ENCODE measurements around the gene HNRNPA0.
"Not testable (repeated sequence)": the region's sequence is repeated elsewhere in the genome, so short reads cannot be mapped to it uniquely, and the experiment has no call there.

HNRNPA0 gene

DNA sequence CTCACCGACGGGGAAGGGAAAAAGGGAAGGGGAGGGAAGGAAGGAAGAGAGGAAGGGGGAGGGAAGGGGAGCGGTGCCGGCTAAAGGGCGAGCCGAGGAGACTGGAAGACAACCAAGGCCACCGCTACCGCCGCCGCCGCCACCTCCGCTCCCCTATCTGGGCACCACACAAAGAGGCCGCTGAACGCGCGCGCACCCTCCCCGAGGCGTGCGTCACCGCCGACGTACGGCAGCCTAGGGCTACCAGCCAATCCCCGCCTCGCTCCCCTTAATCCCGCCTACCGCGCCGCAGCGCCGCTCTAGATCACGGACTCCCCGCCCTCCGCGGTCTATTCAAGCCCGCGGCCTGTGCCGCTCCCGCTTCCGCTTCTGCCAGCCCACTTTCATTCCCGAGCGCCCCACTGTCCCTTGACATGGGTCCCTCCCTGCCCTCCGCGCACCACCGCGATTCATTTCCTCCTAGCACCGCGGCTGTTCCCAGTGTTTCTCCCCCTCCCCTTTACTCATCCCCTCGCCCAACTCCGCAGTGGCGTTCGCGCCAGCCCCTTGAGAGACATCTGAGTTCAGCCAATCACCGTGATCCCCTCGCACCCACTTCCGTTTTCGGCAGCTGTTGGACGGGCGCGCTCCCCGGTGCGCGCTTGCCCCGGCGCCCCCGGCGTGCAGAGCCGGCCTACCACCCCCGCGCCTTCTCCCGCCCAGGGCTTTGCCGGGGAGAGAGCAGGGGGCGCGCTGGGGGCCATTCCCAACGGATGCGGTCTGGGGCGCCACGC is at the start of gene HNRNPA0:
Gene HNRNPA0 (minus strand): TSS at position 176 of the 773 bp plus-strand sequence. CDS start 297 bp downstream, outside the sequence.
- DNase-seq, result peak; percentile 96

DNA sequence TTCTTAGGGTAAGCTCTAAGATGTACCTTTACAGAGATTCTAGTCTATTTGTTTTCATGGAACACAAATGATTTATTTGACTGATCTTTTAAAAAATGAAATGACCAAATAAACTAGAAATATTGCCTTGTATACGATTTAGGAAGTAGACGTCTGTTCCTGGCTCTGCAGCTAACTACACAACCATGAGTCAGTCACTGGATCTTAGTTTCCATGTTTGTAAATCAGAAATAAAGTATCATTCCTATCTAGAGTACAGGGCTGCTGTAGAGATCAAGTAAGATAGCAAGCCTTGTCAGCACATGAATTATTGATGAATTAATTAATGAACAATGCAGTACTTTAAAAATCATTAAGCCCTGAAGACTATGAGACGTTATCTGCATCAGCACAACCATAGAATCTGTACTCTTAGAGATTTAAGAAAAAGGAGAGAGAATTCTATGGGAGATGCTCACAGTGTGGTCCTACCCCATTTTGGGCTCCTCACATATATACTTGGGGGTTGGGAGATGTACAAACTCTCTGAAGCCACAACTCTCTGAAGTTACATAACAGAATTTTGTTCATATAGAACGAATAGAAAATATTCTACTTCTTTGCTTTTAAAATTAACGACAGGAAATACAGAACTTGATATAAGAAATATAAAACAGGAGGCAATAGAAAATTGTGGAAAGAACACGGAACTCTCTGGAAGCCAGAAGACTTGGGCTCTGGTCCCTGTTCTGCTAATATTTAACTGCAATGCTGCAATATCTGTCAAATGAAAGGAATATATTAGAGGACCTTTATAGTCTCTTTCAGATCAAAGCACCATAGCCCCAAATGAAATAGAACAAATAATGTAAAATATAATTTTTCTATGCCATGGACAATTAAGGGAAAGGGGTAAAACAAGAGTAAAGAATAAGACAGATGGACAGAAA is 48.4 kb upstream of the HNRNPA0 start:
- no peak for DNase-seq

DNA sequence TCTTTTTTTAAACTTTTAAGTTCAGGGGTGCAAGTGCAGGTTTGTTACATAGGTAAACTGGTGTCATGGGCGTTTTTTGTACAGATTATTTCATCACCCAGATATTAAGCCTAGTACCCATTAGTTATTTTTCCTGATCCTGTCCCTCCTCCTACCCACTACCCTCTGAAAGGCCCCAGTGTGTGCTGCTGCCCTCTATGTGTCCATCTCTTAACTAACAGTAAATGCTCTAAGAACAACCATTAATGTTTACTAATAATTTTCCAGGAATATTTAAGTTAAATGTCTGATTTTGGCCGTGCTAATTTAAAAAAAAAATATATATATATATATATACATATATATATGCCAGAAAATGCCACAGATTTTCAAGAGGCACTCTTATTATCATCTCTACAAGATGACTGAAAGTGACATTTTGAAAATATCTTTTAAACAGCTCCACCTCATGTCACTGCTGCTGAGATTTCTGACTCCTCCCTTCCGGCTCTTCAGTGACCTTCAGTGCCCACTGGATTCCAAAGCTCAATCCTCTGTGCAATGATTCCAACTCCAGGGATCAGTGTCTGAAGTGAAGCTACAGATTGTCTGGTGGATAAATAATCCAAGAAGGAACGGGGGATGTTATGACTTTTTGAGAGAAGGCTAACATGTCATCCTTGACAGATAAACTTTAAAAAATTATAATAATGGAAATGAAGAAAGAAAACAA is 46.7 kb upstream of the HNRNPA0 start:
- DNase-seq, result no peak

DNA sequence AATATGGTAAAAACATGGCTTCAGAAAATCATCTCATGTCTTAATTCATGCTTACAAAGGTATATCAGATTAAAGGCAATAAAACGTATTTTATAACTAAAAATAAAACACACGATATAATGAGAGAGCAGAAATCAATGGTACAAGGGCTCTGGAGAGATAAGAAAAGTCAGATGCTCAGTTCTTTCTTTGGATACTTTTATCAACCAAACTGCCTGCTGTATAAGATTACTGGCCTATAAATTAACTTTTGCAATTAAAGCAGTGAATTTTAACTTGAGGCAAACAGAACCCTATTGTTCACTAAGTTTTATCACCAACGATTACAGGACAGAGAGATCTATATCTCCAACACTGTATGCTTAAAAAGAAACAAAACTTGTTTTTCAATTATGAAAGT is 42.1 kb upstream of the HNRNPA0 start:
- no peak for DNase-seq

DNA sequence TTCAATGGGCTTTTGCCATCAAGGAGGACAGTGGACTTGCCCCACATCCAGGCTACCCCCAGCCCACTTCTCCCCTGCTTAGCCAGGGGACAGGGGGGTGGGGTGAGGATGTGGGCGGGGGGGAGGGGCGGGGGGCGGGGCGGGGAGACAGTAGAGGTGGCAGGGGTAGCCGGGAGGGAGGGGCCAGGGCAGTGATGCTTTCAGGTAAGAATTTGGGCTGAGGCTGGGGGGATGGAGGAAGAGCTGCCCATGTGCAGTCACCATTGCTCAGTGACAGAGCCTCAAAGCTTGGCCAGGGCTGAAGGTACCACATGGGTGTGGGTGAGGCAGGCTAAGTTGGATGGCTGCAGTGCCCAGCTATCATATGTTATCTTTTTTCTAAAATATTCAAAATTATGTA is 40.7 kb upstream of the HNRNPA0 start:
- DNase-seq, result no peak

DNA sequence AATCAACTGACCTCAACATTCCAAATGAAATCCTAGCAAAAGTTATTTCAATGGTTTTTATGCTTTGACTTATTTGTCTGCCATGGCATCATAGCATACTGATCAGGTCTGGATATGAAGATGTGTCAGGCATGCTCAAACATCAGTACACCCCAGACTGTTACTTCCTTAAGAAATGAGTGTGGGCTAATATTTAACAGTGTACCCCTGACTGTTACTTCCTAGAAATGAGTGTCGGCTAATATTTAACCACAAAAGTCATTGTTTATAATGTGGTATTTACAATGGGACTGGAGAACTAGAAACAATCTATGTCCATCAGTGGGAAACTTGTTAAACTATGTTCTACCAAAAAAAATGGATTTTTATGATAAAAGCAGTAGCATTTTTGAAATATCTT is 38.1 kb upstream of the HNRNPA0 start:
- DNase-seq, result no peak

DNA sequence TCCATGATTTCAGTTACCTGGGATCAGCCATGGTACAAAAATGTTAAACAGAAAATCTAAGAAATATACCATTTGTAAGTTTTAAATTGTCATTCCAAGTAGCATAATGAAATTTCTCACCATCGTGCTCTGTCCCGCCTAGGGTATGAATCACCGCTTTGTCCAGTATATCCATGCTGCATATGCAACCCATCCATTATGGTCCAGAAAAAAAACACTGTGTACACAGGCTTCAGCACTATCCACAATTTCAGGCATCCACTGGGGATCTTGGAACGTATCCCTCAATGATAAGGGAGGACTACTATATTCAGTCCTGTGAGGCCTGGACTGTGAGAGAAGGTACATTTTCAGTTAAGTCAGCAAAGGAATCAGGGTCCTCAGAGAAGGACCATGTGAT is 37.6 kb upstream of the HNRNPA0 start:
- no peak for DNase-seq

DNA sequence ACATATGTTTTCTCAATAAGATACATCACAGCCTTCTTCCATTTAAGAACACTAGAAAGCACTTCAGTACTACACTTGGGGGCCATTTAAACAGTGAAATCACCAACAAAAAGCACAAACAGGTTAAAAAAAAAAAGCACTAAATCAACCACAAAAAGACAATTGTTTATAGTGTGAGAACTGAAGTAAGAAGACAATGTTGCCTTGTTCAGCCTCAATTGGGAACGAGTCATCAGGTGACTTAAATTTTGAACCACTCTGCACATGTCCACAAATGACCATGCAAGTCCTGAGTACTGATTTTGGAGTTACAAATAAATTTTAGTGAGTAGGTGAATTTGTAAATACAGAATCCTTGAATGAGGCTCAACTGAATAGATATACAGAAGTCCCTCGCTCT is 37.2 kb upstream of the HNRNPA0 start:
- no peak for DNase-seq

DNA sequence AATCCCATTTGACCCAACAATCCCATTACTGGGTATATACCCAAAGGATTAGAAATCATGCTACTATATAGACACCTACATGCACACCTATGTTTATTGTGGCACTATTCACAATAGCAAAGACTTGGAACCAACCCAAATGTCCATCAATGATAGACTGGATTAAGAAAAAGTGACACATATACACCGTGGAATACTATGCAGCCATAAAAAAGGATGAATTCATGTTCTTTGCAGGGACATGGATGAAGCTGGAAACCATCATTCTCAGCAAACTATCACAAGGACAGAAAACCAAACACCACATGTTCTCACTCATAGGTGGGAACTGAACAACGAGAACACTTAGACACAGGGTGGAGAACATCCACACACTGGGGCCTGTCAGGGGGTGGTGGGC is 34.4 kb upstream of the HNRNPA0 start:
- DNase-seq, result not testable (repeated sequence)

DNA sequence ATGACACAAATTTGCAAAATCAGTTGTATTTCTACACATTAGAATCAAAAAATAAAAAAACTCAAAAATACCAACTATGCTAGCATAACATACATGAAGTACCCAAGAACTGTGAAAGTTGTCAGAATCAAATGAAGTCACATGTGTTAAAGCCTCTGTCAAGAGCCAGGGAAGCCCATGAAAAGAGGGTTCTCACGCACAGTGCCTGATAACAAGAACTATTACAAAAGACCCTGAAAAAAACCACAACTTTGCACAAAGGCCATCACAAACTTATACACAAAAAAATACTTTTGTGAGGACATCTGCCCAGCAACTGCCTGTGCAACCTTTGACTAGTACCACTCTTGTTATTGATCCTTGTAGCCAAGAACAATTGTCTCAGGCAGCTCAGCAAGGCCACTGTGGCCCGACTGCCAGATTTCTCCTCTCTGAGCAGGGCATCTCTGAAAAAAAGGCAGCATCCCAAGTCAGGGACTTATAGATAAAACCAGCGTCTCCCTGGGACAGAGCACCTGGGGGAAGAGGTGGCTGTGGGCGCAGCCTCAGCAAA is 28.9 kb upstream of the HNRNPA0 start:
- DNase-seq, result no peak

DNA sequence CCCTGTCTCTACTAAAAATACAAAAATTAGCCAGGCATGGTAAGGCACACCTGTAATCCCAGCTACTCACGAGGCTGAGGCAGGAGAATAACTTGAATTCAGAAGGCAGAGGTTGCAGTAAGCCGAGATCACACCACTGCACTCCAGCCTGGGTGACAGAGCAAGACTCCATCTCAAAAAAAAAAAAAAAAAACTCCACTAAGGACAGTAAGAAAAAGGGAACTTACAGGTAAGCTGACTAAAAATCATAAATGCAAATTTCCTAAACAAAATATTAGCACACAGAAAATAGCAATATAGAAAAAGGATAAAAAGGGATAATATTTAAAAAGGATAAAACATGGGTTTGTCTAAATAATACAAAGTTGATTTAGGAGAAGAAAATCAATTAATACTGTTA is 27.9 kb upstream of the HNRNPA0 start:
- DNase-seq, result no peak

DNA sequence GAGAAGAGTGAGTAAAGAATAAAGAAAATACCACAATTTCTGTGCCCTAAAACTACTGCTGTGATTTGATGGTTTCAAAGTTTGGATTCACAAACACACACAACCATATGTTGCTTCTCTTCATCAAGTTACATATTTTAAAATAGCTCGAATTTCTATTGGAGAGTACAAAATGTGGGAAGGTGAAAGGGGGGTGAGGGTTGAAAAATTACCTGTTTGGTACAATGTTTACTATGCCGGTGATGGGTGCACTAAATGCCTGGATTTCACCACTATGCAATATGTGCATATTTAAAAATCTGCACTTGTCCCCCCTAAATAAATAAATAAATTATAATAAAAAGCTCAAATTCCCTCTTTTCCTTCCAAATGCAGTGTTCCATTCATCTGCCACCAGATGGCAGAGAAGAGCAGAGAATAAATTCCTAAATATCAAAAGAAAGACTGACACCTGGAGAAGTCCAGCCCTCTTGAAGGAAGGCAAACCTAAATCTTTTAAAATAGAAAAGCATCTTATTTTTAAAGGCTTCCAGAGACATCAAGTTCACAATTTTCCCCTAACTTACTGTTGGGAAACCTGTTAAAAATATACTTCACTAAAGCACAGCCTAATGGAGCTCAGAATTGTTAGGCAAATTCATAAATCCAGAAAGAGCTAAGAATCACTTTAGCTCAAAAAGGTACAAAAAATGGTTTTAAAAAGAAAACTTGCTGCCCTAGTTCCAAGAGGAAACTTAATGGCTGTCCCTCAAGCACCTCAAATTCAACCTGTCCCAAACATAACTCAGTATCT is 24.8 kb upstream of the HNRNPA0 start:
- peak; percentile 33 for DNase-seq

DNA sequence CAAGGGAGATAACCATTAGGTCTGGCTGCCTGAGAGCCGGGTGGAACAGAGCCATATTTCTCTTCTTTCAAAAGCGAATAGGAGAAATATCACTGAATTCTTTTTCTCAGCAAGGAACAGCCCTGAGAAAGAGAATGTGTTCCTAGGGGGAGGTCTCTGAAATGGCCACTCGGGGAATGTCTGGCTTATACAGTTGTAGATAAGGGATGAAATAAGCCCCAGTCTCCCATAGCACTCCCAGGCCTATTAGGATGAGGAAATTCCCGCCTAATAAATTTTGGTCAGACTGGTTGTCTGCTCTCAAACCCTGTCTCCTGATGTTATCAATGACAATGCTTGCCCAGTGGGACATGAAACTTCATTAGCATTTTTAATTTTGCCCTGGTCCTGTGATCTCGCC is 13.8 kb upstream of the HNRNPA0 start:
- DNase-seq, result not testable (repeated sequence)

DNA sequence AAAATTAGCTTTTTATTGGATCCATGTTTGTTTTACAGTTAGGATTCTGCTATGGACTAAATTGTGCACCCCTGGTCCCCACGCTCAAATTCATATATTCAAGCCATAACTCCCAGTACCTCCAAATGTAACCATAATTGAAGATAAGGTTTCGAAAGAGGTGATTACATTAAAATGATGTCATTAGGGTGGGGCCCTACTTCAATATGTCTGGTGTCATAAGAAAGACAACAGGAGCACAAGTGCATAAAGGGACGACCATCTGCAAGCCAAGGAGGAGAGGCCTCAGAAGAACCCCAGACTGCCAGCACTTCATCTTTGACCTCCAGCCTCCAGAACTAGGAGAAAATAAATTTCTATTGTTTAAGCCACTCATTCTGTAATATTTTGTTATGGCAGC is 7.4 kb upstream of the HNRNPA0 start:
- no peak for DNase-seq

DNA sequence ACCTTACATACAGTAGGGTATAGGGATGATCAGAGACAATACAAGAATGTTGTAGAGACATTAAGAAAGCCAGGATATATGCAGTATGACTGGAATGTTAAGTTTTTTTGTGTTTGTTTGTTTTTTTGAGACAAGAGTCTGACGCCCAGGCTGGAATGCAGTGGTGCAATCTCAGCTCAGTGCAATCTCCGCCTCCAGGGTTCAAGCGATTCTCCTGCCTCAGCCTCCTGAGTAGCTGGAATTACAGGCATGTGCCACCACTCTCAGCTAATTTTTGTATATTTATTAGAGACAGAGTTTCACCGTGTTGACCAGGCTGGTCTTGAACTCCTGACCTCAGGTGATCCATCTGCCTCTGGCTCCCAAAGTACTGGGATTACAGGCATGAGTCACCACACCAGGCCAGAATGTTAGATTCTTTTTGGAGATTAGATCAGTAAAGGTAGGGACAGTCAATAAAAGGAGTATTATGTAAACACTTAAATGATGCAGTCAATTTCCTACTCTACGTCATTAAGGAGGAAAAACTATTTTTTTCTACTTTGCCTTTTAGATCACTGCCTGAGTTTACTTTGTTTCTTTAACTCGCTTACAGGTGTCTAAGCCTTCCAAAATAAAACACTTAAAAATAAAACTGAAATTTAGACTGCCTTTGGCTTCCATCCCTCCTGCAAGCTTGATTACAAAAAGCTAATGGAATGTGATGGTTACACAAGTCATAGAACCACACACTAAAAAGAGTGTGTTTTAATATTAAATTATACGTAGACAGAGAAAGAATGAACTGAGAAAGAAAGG is 6.8 kb upstream of the HNRNPA0 start:
- no peak for DNase-seq

DNA sequence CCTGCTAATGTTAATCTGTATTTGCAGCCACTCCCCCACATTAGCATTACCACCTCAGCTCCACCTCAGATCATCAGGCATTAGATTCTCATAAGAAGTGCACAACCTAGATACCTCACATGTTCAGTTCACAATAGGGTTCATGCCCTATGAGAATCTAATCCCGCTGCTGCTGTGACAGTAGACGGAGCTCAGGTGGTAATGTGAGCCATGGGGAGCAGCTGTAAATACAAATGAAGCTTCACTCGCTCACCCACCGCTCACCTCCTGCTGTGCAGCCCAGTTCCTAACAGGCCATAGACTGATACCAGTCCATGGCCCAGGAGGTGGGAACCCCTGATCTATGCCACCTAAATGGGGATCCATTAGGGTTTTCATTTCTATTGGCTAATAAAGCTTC is 6.1 kb upstream of the HNRNPA0 start:
- DNase-seq, result no peak

DNA sequence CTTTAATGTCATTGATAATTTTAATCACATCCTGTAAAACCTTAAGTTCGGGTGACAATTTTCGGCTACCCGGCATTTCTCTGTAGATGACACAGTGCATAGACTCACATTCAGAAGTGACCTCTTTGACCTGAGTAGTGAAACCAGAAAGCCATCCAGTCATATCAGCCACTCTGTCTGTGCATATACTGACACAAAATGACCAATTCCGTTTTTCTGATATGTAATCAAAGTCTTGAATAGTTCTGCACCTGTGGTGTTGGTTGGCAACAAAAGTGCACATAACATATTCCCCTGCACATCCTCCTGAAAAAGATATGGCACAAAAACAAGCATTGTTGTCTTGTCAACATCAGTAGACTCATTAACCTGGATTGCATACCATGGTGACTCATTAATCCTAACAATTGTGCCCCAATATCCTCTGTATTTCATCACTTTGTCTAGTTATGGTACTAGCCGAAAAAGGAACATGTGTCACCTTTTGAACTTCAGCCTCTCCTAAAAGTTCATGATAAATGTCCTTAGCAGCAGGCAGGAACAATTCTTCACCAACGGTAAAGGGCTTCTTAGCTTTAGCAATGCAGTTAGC is 4.6 kb upstream of the HNRNPA0 start:
- no peak for DNase-seq

DNA sequence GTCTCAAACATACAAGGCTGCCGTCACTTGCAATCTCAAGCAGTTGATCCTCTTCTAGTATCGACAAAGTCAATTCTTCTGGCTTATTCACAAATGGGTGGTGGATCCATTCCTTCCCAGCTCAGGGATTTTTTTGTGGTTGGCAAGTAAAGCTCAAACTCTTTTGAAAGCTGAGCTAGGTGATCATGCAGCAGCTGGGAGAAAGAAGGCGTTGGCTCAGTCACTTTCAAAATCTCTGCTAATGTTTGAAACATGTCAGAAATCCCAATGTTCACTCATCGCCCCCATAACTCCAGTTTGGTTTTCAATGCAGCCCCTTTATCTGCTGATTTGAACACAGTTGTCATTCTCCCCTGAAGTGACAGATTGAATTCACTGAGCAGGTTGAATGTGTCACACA is 4.0 kb upstream of the HNRNPA0 start:
- DNase-seq, result no peak

DNA sequence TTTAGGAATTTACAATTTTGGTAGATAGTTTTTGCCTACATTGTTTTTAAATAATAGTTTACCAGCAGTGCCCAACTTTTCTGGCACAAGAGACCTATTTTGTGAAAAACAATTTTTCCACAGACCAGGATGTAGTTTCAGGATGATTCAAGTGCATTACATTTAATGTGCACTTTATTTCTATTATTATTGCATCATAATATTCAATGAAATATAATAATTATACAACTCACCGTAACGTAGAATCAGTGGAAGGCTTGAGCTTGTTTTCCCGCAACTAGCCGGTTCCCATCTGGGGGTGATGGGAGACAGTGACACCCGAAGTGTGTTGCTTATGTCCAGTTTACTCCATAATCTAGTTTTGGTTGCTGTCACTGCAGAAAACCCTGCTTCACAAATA is 3.5 kb upstream of the HNRNPA0 start:
- DNase-seq, result no peak

DNA sequence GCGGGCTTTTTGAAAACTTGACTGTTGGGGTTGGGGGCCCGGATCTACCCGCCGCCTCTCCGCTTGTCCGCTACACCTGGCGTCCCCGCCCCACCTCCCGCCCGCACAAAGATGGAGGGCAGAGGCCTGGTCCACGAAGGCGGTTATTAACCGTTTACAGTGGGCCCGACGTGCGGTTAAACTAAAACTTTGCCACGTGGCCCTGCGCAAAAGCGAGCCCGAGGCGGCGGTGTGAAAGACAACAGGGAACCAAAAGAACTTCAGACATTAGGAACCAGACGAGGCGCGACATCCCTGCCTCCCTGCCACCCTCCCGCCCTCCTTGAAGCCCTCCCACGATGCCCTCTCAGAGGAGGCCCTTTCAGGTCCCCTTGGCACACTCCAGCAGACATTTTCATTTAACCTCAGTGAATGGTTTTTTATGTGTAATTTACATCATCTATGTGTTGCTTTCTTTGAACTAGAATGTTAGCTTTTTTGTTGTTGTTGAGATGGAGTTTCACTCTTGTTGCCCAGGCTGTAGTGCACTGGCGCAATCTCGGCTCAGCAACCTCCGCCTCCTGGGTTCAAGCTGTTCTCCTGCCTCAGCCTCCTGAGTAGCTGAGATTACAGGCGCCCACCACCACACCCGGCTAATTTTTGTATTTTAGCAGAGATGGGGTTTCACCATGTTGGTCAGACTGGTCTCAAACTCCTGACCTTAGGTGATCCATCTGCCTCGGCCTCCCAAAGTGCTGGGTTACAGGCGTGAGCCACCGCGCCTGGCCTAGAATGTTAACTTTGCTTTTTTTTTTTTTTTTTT is 999 bp upstream of the HNRNPA0 start:
- DNase-seq, result no peak

Measured in CD4-positive, alpha-beta T cell treated with Interleukin-10 for 1 hour (primary cell).